ENCODE results near the gene ACTA1. TPM values are rescaled to one million over a fixed set of nuclear protein-coding genes. Genes with fewer than 3 reads are reported as not detected.

ACTA1 gene
- total and polyA plus RNA-seq, 4 donors = 0.06 to 0.33 (median 0.08) TPM; not detected in 1

GRCh38 chr1:229461032-229461668 lies 27.3 kb upstream of the ACTA1 start:
- TF ChIP-seq FOXA2 (IDR thresholded peaks at IDR 0.05) = no peak
- TF ChIP-seq HNF4G (IDR thresholded peaks at IDR 0.05) = no peak
- TF ChIP-seq REST (IDR thresholded peaks at IDR 0.05) = no peak
- TF ChIP-seq SP1 (IDR thresholded peaks at IDR 0.05) = no peak
- TF ChIP-seq CTCF (IDR thresholded peaks at IDR 0.05; ENCODE audit: low read depth, low read length, missing input control) = no peak
- TF ChIP-seq NR2F2 (IDR thresholded peaks at IDR 0.05) = no peak
- TF ChIP-seq YY1 (IDR thresholded peaks at IDR 0.05) = no peak
- TF ChIP-seq HNF4A (conservative IDR thresholded peaks at IDR 0.05) = no peak
- TF ChIP-seq ATF3 (IDR thresholded peaks at IDR 0.05) = no peak
- no peak for TF ChIP-seq FOXA1 (IDR thresholded peaks at IDR 0.05)
- TF ChIP-seq TAF1 (conservative IDR thresholded peaks at IDR 0.05) = no peak
- no peak for TF ChIP-seq GABPA (IDR thresholded peaks at IDR 0.05 in 1 of 2, conservative IDR thresholded peaks at IDR 0.05 in 1 of 2)
- TF ChIP-seq RXRA (IDR thresholded peaks at IDR 0.05) = no peak
- TF ChIP-seq MAX (IDR thresholded peaks at IDR 0.05) = no peak
- TF ChIP-seq ZBTB33 (IDR thresholded peaks at IDR 0.05) = no peak
- no peak for TF ChIP-seq EGR1 (IDR thresholded peaks at IDR 0.05; ENCODE audit: low read depth in 2 of 2)
- no peak for TF ChIP-seq RAD21 (IDR thresholded peaks at IDR 0.05)
- no peak for TF ChIP-seq JUND (IDR thresholded peaks at IDR 0.05)
- no peaks in the 10 kb centered on the region for H3K27me3 ChIP-seq (ENCODE audit: control insufficient read depth in 4 of 4, insufficient read depth in 4 of 4, low read length in 3 of 4)

More at GRCh38 chr1:229461032-229461668, 27.3 kb upstream of the ACTA1 start:
- Histone ChIP-seq H3K4me1 (ENCODE audit: control insufficient read depth in 4 of 4, insufficient read depth in 4 of 4, low read length in 3 of 4) (no peaks in the 10 kb centered on the region), H3K36me3 (ENCODE audit: control insufficient read depth in 4 of 4, insufficient read depth in 3 of 4, low read depth in 1 of 4, low read length in 3 of 4) (peaks cover 16 to 78% (median 56%) of the 10 kb centered on the region in 4 donors), H3K27ac (ENCODE audit: low read depth in 1 of 2, low read length in 2 of 2) (no peak overlapping the region), H3K9me3 (ENCODE audit: control insufficient read depth in 4 of 4, low read length in 3 of 4) (no peaks in the 10 kb centered on the region), H3K4me3 (ENCODE audit: low read depth in 1 of 3, low read length in 3 of 3) (no peak overlapping the region), H3K9ac (ENCODE audit: low read depth in 1 of 2, low read length in 2 of 2) (no peak overlapping the region)
- WGBS = 94% methylated on average over 7 of the region's 7 CpGs
- no peak for DNase-seq (ENCODE audit: low spot score)
